ENCODE results near the gene UBP1.

DNA sequence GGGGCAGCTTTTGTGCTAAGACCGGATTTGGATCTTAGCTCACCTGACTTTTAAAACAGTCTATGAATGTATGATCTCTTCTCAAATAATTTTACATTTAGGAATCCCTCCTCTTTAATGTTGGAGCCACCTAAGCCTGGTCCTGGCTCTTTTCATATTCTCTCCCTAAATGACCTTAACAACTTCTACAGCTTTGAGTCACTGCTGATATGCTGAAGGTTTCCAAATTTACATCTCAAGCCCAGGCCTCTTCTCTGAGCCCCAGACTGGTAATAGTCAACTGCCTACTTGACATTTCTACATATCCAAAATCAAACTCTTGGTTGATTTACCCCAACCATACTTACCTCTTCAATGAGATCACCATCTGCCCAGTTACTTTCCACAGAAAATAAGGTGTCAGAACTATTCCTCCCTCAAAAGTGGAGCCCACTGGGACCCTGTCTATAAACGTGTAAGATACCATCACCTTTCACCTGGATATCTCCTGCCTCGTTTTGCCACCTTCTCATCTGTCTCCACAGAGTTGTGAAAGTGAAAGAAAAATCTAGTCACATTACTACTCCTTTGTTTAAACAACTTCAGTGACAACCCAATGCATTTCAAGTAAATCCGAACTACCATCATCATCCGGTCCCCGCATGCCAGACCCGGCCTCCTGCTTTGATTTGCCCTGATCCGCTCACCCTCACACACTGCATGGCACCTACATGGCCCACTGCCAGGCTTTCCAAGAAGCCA is 48.8 kb downstream of the UBP1 start:
- no peak for TF ChIP-seq POLR2AphosphoS5 (IDR thresholded peaks at IDR 0.05)
- TF ChIP-seq POLR2A (IDR thresholded peaks at IDR 0.05): no peak

Data from upper lobe of left lung (tissue), 4 donors.